ENCODE measurements around the gene KMT2C. TPM values are rescaled to one million over a fixed set of nuclear protein-coding genes. Genes with fewer than 3 reads are reported as not detected.

The KMT2C gene
- total RNA-seq, 2 donors from 2014 or later: 70.0 to 110 TPM

- Histone ChIP-seq H3K9me3 (no peaks in the 10 kb centered on the region), H3K27me3 (replicated peaks; ENCODE audit: insufficient read depth) (no peaks in the 10 kb centered on the region), H3K4me1 (ENCODE audit: control insufficient read depth in 1 of 2, low read depth in 2 of 2) (no peaks in the 10 kb centered on the region), H3K27ac (no peak overlapping the region), H3K36me3 (peaks cover 25% of the 10 kb centered on the region), H3K4me3 (no peak overlapping the region)
- ATAC-seq (ENCODE audit: insufficient number of reproducible peaks, low FRiP score, low read depth): no peak
- no peak for DNase-seq (ENCODE audit: low spot score)
- no peak for TF ChIP-seq CTCF (IDR thresholded peaks at IDR 0.05)
These were observed 239.4 kb downstream of the KMT2C start for GRCh38 chr7:152196391-152196790.

- H3K36me3 ChIP-seq: peaks cover 25% of the 10 kb centered on the region
- H3K27ac ChIP-seq: no peak overlapping the region
- no peaks in the 10 kb centered on the region for H3K9me3 ChIP-seq
- DNase-seq (ENCODE audit: low spot score) (no peak), ATAC-seq (ENCODE audit: insufficient number of reproducible peaks, low FRiP score, low read depth) (no peak)
- no peak for TF ChIP-seq CTCF (IDR thresholded peaks at IDR 0.05)
- H3K27me3 ChIP-seq (replicated peaks; ENCODE audit: insufficient read depth): no peaks in the 10 kb centered on the region
- no peak overlapping the region for H3K4me3 ChIP-seq
- H3K4me1 ChIP-seq (ENCODE audit: control insufficient read depth in 1 of 2, low read depth in 2 of 2): no peaks in the 10 kb centered on the region
These were observed 241.9 kb downstream of the KMT2C start for GRCh38 chr7:152193880-152194279.

GRCh38 chr7:152189061-152189460 lies 246.7 kb downstream of the KMT2C start:
- ATAC-seq (ENCODE audit: insufficient number of reproducible peaks, low FRiP score, low read depth): no peak
- no peaks in the 10 kb centered on the region for H3K27me3 ChIP-seq (replicated peaks; ENCODE audit: insufficient read depth)

GRCh38 chr7:152185558-152185957 lies 250.2 kb downstream of the KMT2C start:
- H3K27me3 ChIP-seq (replicated peaks; ENCODE audit: insufficient read depth): no peaks in the 10 kb centered on the region
- H3K36me3 ChIP-seq: peaks cover 25% of the 10 kb centered on the region
- H3K9me3 ChIP-seq: no peaks in the 10 kb centered on the region
- TF ChIP-seq CTCF (IDR thresholded peaks at IDR 0.05): no peak
- no peak overlapping the region for H3K27ac ChIP-seq
- H3K4me1 ChIP-seq (ENCODE audit: control insufficient read depth in 1 of 2, low read depth in 2 of 2): peaks cover 0 to 6% of the 10 kb centered on the region in 2 donors
- no peak overlapping the region for H3K4me3 ChIP-seq
- ATAC-seq (ENCODE audit: insufficient number of reproducible peaks, low FRiP score, low read depth): no peak
- DNase-seq (ENCODE audit: low spot score): no peak

More at GRCh38 chr7:152189061-152189460, 246.7 kb downstream of the KMT2C start:
- Histone ChIP-seq H3K36me3 (peaks cover 22% of the 10 kb centered on the region), H3K9me3 (no peaks in the 10 kb centered on the region), H3K4me1 (ENCODE audit: control insufficient read depth in 1 of 2, low read depth in 2 of 2) (peaks cover 0 to 6% of the 10 kb centered on the region in 2 donors), H3K27ac (no peak overlapping the region), H3K4me3 (no peak overlapping the region)
- no peak for TF ChIP-seq CTCF (IDR thresholded peaks at IDR 0.05)
- no peak for DNase-seq (ENCODE audit: low spot score)

- H3K9me3 ChIP-seq: no peaks in the 10 kb centered on the region
- H3K4me1 ChIP-seq (ENCODE audit: control insufficient read depth in 1 of 2, low read depth in 2 of 2): peaks cover 0 to 4% of the 10 kb centered on the region in 2 donors
- no peak overlapping the region for H3K27ac ChIP-seq
- H3K4me3 ChIP-seq: no peak overlapping the region
- DNase-seq (ENCODE audit: low spot score) (no peak), ATAC-seq (ENCODE audit: insufficient number of reproducible peaks, low FRiP score, low read depth) (no peak)
- H3K27me3 ChIP-seq (replicated peaks; ENCODE audit: insufficient read depth): no peaks in the 10 kb centered on the region
- no peak for TF ChIP-seq CTCF (IDR thresholded peaks at IDR 0.05)
- peaks cover 49% of the 10 kb centered on the region for H3K36me3 ChIP-seq
These were observed 255.2 kb downstream of the KMT2C start for GRCh38 chr7:152180587-152180986.
